Nephron progenitor cell (in vitro differentiated cells): Measurements from ENCODE around the gene ATP2B3.

ENCODE experiments used
- DNase-seq: peaks from one replicate; pipeline ENCODE4 v3.0.0; 2021
- H3K27ac Mint-ChIP-seq: 2 replicates; pipeline ENCODE4 v1.8.0; 2021; ENCODE audit warnings: mild to moderate bottlenecking, moderate library complexity, mixed read lengths
- H3K27me3 Mint-ChIP-seq: 2 replicates; pipeline ENCODE4 v1.8.0; 2021; ENCODE audit warnings: mild to moderate bottlenecking, low read depth, mixed read lengths; ENCODE audit not compliant: poor library complexity
- H3K36me3 Mint-ChIP-seq: 2 replicates; pipeline ENCODE4 v1.8.0; 2021; ENCODE audit warnings: low read depth, mixed read lengths
- H3K4me1 Mint-ChIP-seq: 2 replicates; pipeline ENCODE4 v1.8.0; 2021; ENCODE audit warnings: mixed read lengths
- H3K4me3 Mint-ChIP-seq: 2 replicates; pipeline ENCODE4 v1.8.0; 2021; ENCODE audit warnings: mild to moderate bottlenecking, moderate library complexity, mixed read lengths
- H3K9me3 Mint-ChIP-seq: 2 replicates; pipeline ENCODE4 v1.8.0; 2021; ENCODE audit warnings: mild to moderate bottlenecking, moderate library complexity, mixed read lengths
- CTCF ChIP-seq: fragments of 200-600 bp; sonication (generic); IDR thresholded peaks from 2 replicates; pipeline ENCODE4 v1.5.0; 2021; ENCODE audit warnings: antibody characterized with exemption

Gene ATP2B3

GRCh38 chrX:153537080-153537479 is 19.6 kb downstream of the ATP2B3 start:
- H3K4me3 Mint-ChIP-seq = no peak overlapping the region
- H3K27ac Mint-ChIP-seq = no peak overlapping the region
- no peaks in the 10 kb centered on the region for H3K27me3 Mint-ChIP-seq
- H3K9me3 Mint-ChIP-seq = peaks cover 34% of the 10 kb centered on the region
- no peak for DNase-seq
- TF ChIP-seq CTCF = no peak
- peaks cover 17% of the 10 kb centered on the region for H3K4me1 Mint-ChIP-seq
- no peaks in the 10 kb centered on the region for H3K36me3 Mint-ChIP-seq

GRCh38 chrX:153537526-153538295 is 20.3 kb downstream of the ATP2B3 start:
- H3K4me3 Mint-ChIP-seq = no peak overlapping the region
- H3K27me3 Mint-ChIP-seq = no peaks in the 10 kb centered on the region
- no peak overlapping the region for H3K27ac Mint-ChIP-seq
- H3K9me3 Mint-ChIP-seq = peaks cover 34% of the 10 kb centered on the region
- H3K36me3 Mint-ChIP-seq = no peaks in the 10 kb centered on the region
- DNase-seq = no peak
- TF ChIP-seq CTCF = no peak
- peaks cover 17% of the 10 kb centered on the region for H3K4me1 Mint-ChIP-seq

GRCh38 chrX:153538424-153538823 is 21.0 kb downstream of the ATP2B3 start:
- no peak for DNase-seq
- no peak for TF ChIP-seq CTCF
- H3K36me3 Mint-ChIP-seq = no peaks in the 10 kb centered on the region
- H3K27ac Mint-ChIP-seq = no peak overlapping the region
- peaks cover 17% of the 10 kb centered on the region for H3K4me1 Mint-ChIP-seq
- no peak overlapping the region for H3K4me3 Mint-ChIP-seq
- H3K27me3 Mint-ChIP-seq = no peaks in the 10 kb centered on the region
- peaks cover 28% of the 10 kb centered on the region for H3K9me3 Mint-ChIP-seq

GRCh38 chrX:153539171-153539978 is 21.9 kb downstream of the ATP2B3 start:
- no peak overlapping the region for H3K4me3 Mint-ChIP-seq
- no peaks in the 10 kb centered on the region for H3K27me3 Mint-ChIP-seq
- no peaks in the 10 kb centered on the region for H3K36me3 Mint-ChIP-seq
- peak; percentile 80 for DNase-seq
- no peak overlapping the region for H3K27ac Mint-ChIP-seq
- peaks cover 17% of the 10 kb centered on the region for H3K4me1 Mint-ChIP-seq
- H3K9me3 Mint-ChIP-seq = peaks cover 30% of the 10 kb centered on the region
- TF ChIP-seq CTCF = peak; percentile 61

- TF ChIP-seq CTCF = no peak
- Mint-ChIP-seq H3K27me3 (peaks cover 3% of the 10 kb centered on the region), H3K4me3 (no peak overlapping the region), H3K9me3 (peaks cover 32% of the 10 kb centered on the region), H3K4me1 (peaks cover 17% of the 10 kb centered on the region), H3K36me3 (no peaks in the 10 kb centered on the region), H3K27ac (no peak overlapping the region)
- DNase-seq = no peak
Observed at GRCh38 chrX:153539979-153540358, 22.5 kb downstream of the ATP2B3 start.
